OCI-LY1 (cell line): ENCODE results near the gene PROKR1.

Experiments
- H2AFZ ChIP-seq: fragments of 200-600 bp; sonication (generic), shearing (Covaris generic); 2 replicates; pipeline ENCODE4 v1.6.0; 2014; ENCODE audit warnings: antibody characterized with exemption, mild to moderate bottlenecking, low read length
- H3F3A ChIP-seq: fragments of 200-600 bp; sonication (generic), shearing (Covaris generic); 2 replicates; pipeline ENCODE4 v1.6.0; 2014; ENCODE audit warnings: mild to moderate bottlenecking, antibody characterized with exemption, low read length, moderate library complexity; ENCODE audit not compliant: insufficient read depth
- H3K27ac ChIP-seq: fragments of 200-600 bp; sonication (generic); 2 replicates; pipeline ENCODE4 v1.5.1; 2014; ENCODE audit warnings: low read length, mixed run types, mild to moderate bottlenecking, low read depth; ENCODE audit not compliant: poor library complexity, severe bottlenecking
- H3K27me3 ChIP-seq: fragments of 200-600 bp; sonication (generic); 2 replicates; pipeline ENCODE4 v1.6.0; 2014; ENCODE audit warnings: antibody characterized with exemption, mild to moderate bottlenecking, low read length, moderate library complexity; ENCODE audit not compliant: insufficient read depth
- H3K36me3 ChIP-seq: fragments of 200-600 bp; sonication (generic); 2 replicates; pipeline ENCODE4 v1.6.1; 2014; ENCODE audit warnings: mild to moderate bottlenecking, antibody characterized with exemption, low read length, moderate library complexity, mixed read lengths; ENCODE audit not compliant: insufficient read depth
- H3K4me1 ChIP-seq: fragments of 200-600 bp; sonication (generic); 2 replicates; pipeline ENCODE4 v1.5.1; 2014; ENCODE audit warnings: mild to moderate bottlenecking, low read length, moderate library complexity; ENCODE audit not compliant: insufficient read depth, severe bottlenecking
- H3K4me2 ChIP-seq: fragments of 200-600 bp; sonication (generic), shearing (Covaris generic); 2 replicates; pipeline ENCODE4 v1.6.1; 2014; ENCODE audit warnings: low read length
- H3K4me3 ChIP-seq: fragments of 200-600 bp; sonication (generic); 2 replicates; pipeline ENCODE4 v1.5.1; 2014; ENCODE audit warnings: low read length, low read depth, mild to moderate bottlenecking, mixed read lengths; ENCODE audit not compliant: poor library complexity, severe bottlenecking
- H3K79me2 ChIP-seq: fragments of 200-600 bp; shearing (Covaris generic); 2 replicates; pipeline ENCODE4 v1.6.1; 2016; ENCODE audit warnings: mixed run types, low read length, mixed read lengths; ENCODE audit not compliant: insufficient read depth
- H3K9ac ChIP-seq: fragments of 200-600 bp; sonication (generic), shearing (Covaris generic); 2 replicates; pipeline ENCODE4 v1.6.1; 2014; ENCODE audit warnings: mild to moderate bottlenecking, low read length, mixed read lengths
- H3K9me2 ChIP-seq: fragments of 200-600 bp; sonication (generic), shearing (Covaris generic); 2 replicates; pipeline ENCODE4 v1.6.1; 2014; ENCODE audit warnings: low read depth, mild to moderate bottlenecking, low read length, mixed read lengths
- H3K9me3 ChIP-seq: fragments of 200-600 bp; shearing (Covaris generic); 2 replicates; pipeline ENCODE4 v1.6.1; 2014; ENCODE audit warnings: low read length, mixed read lengths
- H4K20me1 ChIP-seq: fragments of 200-600 bp; sonication (generic), shearing (Covaris generic); 2 replicates; pipeline ENCODE4 v1.6.0; 2016; ENCODE audit warnings: mild to moderate bottlenecking, low read length; ENCODE audit not compliant: insufficient read depth
- CTCF ChIP-seq: fragments of 200-600 bp; sonication (generic), shearing (Covaris generic); IDR thresholded peaks from 2 replicates; pipeline ENCODE4 v1.5.1; 2017; ENCODE audit warnings: mild to moderate bottlenecking, antibody characterized with exemption, low read length, moderate library complexity, mixed read lengths
- EZH2 ChIP-seq: fragments of 200-600 bp; sonication (generic), shearing (Covaris generic); IDR thresholded peaks from 2 replicates; pipeline ENCODE4 v1.8.0; 2017; ENCODE audit warnings: borderline replicate concordance, mixed run types, mild to moderate bottlenecking, antibody characterized with exemption, low read length, moderate library complexity, mixed read lengths

Gene PROKR1

GRCh38 chr2:68693951-68694350 lies 50.6 kb downstream of the PROKR1 start:
- no peaks in the 10 kb centered on the region for H3K79me2 ChIP-seq
- H3K27me3 ChIP-seq: no peaks in the 10 kb centered on the region
- no peak for TF ChIP-seq EZH2
- no peak for TF ChIP-seq CTCF
- no peak overlapping the region for H3K27ac ChIP-seq
- no peaks in the 10 kb centered on the region for H4K20me1 ChIP-seq
- no peak overlapping the region for H3K9ac ChIP-seq
- no peaks in the 10 kb centered on the region for H3K9me2 ChIP-seq
- H3K4me2 ChIP-seq: no peak overlapping the region
- peaks cover 43% of the 10 kb centered on the region for H3K4me1 ChIP-seq
- H3K36me3 ChIP-seq: no peaks in the 10 kb centered on the region
- H3F3A ChIP-seq: 0 out of 2 replicates have a peak, but pooled peaks cover 4% of the 10 kb centered on the region
- peaks cover 3% of the 10 kb centered on the region; the same call in 1 of the 2 replicates for H3K9me3 ChIP-seq
- H2AFZ ChIP-seq: no peak overlapping the region
- no peak overlapping the region for H3K4me3 ChIP-seq

DNA sequence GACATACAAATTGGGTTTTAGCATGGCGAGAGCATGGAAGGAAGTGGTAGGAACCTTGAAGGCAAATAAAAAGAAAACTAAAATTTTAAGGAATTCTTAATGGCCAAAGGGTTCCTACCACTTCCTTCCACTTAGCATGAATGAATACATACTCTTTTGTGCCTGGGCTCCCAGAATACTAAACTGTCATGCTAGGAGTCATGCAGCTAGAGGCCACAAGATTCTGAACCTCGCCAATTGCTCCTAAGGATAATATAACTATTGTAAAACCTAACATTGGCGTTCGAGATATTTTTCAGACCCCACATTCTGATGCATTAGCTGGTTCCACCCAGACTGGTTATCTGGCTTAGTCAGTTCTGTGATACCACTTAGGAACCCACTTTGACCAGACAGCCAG lies 52.6 kb downstream of the PROKR1 start:
- TF ChIP-seq EZH2: no peak
- no peak overlapping the region for H3K4me3 ChIP-seq
- H3K9me3 ChIP-seq: peaks cover 10% of the 10 kb centered on the region
- no peak overlapping the region for H3K9ac ChIP-seq
- H3F3A ChIP-seq: no peaks in the 10 kb centered on the region
- H3K79me2 ChIP-seq: no peaks in the 10 kb centered on the region
- no peak overlapping the region for H3K27ac ChIP-seq
- no peaks in the 10 kb centered on the region for H3K9me2 ChIP-seq
- H4K20me1 ChIP-seq: no peaks in the 10 kb centered on the region
- no peaks in the 10 kb centered on the region for H3K27me3 ChIP-seq
- no peak overlapping the region for H2AFZ ChIP-seq
- H3K4me2 ChIP-seq: no peak overlapping the region
- H3K4me1 ChIP-seq: peaks cover 25% of the 10 kb centered on the region
- no peaks in the 10 kb centered on the region; the same call in 1 of the 2 replicates for H3K36me3 ChIP-seq

DNA sequence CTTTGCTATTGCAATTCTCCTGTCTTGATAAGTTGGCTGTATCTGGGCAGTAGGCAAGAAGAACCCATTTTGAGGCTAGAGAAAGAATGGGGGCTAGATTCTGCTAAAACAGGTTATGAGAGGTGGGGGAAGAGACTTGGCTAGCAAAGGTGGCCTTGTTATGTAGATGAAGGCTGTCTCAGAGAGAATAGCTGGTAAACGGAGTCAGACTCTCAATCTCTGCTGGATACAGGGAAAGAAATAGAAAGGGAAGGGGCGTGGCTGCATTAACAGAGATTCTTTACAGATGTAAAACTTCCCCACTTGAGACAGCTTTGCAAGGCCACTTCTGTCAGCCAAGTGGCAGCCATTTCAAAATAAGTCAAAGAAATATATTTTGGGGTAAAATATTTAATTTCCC lies 53.2 kb downstream of the PROKR1 start:
- Histone ChIP-seq H3K27me3 (no peaks in the 10 kb centered on the region), H3K9me2 (no peaks in the 10 kb centered on the region), H3K36me3 (no peaks in the 10 kb centered on the region; the same call in 1 of the 2 replicates), H3K4me2 (no peak overlapping the region), H3K4me3 (no peak overlapping the region), H3F3A (no peaks in the 10 kb centered on the region), H3K4me1 (peaks cover 20% of the 10 kb centered on the region), H3K27ac (no peak overlapping the region), H2AFZ (no peak overlapping the region), H3K9ac (no peak overlapping the region), H3K9me3 (peaks cover 10% of the 10 kb centered on the region), H4K20me1 (no peaks in the 10 kb centered on the region), H3K79me2 (no peaks in the 10 kb centered on the region)
- TF ChIP-seq EZH2: no peak
- no peak for TF ChIP-seq CTCF
